GM12873 (cell line): ENCODE results near the gene GOLGA6A.

ENCODE experiments used
- TF ChIP-seq, protein P1 (sequence below): IDR thresholded peaks from 2 replicates; pipeline ENCODE4 v1.5.1; 2012; ENCODE audit warnings: low read depth, mild to moderate bottlenecking, moderate library complexity, low read length, control low read depth; ENCODE audit not compliant: insufficient read depth; ENCODE audit errors: missing control alignments

GOLGA6A gene

DNA sequence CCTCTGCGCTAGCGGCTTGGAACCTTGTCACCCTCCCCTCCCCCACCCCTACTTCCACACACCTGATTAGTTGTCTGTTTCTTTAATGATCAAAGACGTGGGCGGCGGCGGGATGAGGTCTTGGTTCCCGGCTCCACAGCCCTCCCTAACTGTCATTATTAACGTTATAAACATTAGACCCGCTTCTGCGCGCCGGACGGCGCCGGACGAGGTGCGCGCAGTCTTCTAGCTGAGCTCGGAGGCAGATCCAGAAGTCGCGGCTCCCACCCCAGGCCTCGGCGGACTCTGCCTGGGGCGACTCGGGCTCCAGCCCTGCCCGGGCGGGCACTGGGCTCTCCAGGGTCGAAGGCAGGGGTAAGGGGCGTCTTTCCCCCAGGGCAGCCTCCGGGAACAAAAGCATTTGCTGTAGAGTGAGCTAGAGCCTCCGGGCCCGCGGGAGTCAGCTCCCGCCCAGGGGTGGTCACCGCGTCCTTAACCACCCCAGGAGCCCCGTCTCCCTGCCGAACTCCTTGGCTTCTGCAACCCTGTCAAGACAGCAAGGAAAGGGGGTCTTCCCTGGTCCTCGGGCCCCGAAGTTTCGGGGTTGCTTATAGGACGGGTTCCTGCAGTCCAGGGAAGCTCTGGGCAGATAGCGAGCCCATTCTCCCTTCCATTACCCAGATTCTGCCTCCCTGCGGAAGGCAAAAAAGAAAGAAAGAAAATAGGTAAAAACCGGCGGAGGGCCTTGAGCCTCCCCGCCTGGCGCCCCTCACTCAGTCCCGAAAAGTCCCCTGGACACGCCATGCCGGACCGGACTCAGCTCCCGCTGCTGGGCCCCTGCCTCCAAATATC is 45.8 kb upstream of the GOLGA6A start:
- TF ChIP-seq, protein P1, sequence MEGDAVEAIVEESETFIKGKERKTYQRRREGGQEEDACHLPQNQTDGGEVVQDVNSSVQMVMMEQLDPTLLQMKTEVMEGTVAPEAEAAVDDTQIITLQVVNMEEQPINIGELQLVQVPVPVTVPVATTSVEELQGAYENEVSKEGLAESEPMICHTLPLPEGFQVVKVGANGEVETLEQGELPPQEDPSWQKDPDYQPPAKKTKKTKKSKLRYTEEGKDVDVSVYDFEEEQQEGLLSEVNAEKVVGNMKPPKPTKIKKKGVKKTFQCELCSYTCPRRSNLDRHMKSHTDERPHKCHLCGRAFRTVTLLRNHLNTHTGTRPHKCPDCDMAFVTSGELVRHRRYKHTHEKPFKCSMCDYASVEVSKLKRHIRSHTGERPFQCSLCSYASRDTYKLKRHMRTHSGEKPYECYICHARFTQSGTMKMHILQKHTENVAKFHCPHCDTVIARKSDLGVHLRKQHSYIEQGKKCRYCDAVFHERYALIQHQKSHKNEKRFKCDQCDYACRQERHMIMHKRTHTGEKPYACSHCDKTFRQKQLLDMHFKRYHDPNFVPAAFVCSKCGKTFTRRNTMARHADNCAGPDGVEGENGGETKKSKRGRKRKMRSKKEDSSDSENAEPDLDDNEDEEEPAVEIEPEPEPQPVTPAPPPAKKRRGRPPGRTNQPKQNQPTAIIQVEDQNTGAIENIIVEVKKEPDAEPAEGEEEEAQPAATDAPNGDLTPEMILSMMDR = no peak

DNA sequence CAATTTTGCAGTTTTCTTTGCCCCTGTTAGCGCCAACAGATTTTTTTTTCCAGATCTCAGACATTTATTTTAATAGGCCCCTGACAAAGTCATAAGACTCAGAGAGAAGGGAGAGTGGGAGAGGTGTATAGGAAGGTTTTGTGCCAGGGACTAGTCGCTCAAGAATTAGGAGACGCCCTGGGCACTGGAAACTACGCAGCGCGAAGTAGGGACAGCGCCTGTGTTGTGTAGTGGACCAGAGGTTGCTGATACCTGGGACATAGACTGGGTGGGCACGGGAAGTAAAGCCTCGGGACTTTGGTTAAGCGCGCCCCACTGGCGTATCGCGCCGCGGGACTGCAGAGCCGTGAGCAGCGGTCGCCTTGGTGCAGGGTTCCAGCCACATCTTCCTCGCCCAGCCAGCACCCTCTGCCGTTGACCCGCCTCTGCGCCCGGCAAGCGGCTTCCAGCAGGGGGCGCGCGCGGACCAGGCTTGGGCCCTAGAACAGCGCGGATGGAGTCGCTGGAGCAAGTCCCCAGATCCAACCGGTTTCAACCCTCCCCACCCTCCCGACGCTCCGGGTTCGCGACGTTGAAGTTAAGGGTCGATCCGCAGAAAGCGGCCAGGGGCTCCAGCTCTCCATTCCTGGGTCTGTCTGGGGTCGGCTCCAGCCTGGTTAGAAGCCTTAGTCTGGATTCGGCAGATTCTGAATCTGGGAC is 45.1 kb upstream of the GOLGA6A start:
- TF ChIP-seq, protein P1 = peak; percentile 93

DNA sequence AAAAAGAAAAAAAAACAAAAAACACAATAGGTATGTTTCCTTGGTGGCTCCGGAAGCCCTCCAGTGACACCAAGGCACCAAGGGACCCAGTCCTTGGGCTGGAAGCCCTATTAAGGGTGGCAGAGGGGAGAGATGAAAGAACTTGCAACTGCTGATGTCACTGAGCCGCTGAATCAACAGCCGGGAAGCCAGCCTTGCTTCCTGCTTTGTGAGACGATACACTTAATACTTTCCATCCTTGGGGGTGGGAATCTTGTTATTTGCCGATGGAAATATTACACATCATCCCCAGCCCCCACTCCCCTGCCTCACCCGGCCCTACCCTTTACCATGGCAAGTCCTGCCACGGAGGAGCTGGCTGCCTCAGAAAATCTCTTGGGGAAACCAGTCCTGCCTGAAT is 42.4 kb upstream of the GOLGA6A start:
- TF ChIP-seq, protein P1 = no peak

DNA sequence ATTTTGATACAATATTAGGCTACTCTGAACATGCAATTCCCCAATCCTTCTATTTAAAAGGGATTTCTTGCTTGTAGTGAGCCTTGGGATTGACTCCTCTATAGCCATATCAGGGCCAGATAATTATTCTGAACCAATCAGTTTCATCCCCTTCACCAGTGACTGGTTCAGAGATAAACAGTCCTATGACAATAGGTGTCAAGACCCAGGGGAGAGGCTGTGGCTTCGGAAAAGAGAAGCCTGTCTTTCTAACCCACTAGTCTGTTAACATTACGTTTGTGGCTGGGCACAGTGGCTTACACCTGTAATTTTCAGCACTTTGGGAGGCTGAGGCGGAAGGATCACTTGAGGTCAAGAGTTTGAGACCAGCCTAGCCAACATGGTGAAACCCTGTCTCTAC is 41.8 kb upstream of the GOLGA6A start:
- TF ChIP-seq, protein P1 = no peak

DNA sequence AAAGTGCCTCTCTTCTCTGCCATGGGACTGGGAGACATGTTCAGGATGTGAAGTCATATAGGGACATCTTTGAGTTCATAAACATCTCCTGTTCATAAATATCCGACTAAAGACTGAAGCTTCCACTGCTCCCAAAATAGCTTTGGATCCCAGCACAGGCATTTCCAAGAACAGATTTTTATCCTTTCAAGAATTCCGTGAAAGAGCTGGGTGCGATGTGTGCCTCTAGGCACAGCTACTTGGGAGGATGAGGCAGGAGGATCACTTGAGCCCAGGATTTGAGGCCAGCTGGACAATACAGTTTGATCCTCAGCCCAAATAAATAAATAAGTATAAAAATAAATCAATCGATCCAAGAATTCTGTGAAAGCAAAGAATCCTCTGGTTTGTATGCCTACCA is 41.3 kb upstream of the GOLGA6A start:
- TF ChIP-seq, protein P1 = no peak

DNA sequence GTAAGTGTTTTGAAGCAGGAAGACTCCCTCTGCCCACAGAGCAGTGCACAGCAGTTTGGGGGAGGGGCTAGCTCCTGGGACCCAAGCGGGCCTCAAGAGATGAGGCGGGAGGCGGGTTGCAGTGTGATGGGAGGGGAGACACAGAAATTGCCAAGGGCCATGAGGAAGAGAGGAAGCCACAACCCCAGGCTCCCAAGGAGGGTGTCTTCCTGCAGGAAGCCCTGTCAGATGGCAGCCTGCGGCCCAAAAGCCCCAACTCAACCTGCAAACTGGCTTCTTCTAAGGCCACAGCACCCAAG is 40.7 kb upstream of the GOLGA6A start:
- TF ChIP-seq, protein P1 = no peak

DNA sequence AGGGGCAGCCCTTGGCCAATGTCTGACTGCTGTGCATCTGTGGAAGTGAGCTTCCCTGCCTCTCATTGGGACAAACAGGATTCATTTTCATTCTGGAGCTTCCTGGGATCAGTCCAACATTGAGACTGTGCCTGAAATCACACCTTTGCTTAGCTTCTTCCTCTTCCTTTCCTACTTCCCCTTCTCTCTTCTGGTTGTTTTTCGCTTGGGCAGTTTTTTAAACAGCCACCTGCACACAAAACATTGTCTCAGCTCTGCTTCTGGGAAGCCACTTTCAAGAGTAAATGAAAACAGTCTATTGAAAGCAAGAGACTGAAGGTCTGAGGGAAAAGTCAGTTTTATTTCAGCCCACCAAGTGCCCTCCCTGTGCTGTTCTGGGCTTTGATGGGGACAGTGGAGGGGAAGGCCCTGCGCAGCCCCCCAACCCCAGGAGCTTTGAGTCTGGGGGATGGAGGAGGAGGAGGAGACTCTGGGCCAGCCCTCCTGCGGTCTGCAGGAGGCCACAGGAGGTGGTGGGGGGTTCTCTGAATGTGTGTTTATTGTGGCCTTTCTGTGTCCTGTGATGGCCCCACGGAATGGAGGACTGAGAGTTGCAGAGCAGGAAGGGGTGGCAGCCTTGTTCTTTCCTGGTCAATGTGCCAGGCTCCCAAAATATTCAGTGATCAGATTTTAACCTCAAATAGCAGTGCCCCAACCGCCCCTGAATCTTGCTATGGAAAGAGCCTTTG is 40.2 kb upstream of the GOLGA6A start:
- TF ChIP-seq, protein P1 = no peak
